Natural killer cell (primary cell): ENCODE data around the gene SEMA4G. TPM values are rescaled to one million over a fixed set of nuclear protein-coding genes. Genes with fewer than 3 reads are reported as not detected.
"Not testable (repeated sequence)": the region's sequence is repeated elsewhere in the genome, so short reads cannot be mapped to it uniquely, and the experiment has no call there.

Source experiments
- ATAC-seq, 3 donors: fragments of 150-1000 bp in 2 of 3; fragments of 200-7000 bp in 1 of 3; cut with Tn5 transposase; 1 replicate in 1 of 3; 2 replicates in 2 of 3; pipeline ENCODE4 v1.10.0; 2021; ENCODE audit warnings: mild to moderate bottlenecking in 2 of 3, moderate library complexity in 2 of 3
- DNase-seq, 2 donors: peaks; one replicate each; pipeline versions ENCODE4 v3.0.0 to v3.0.0-alpha.2; 2013 to 2021; ENCODE audit warnings: mixed read lengths in 1 of 2
- H3K27ac ChIP-seq: one replicate; pipeline ENCODE4 v1.5.1; 2013; ENCODE audit warnings: mild to moderate bottlenecking, low read length
- H3K27me3 ChIP-seq: one replicate; pipeline ENCODE4 v1.6.1; 2013; ENCODE audit warnings: low read length; ENCODE audit not compliant: control insufficient read depth, insufficient read depth
- H3K36me3 ChIP-seq: one replicate; pipeline ENCODE4 v1.6.1; 2013; ENCODE audit warnings: low read length; ENCODE audit not compliant: control insufficient read depth, insufficient read depth
- H3K4me1 ChIP-seq: one replicate; pipeline ENCODE4 v1.6.1; 2013; ENCODE audit warnings: low read length; ENCODE audit not compliant: control insufficient read depth, insufficient read depth
- H3K4me3 ChIP-seq: one replicate; pipeline ENCODE4 v1.5.1; 2013; ENCODE audit warnings: low read length
- H3K9me3 ChIP-seq: one replicate; pipeline ENCODE4 v1.6.1; 2013; ENCODE audit warnings: low read length; ENCODE audit not compliant: control insufficient read depth, insufficient read depth
- H3K27ac Mint-ChIP-seq, 2 donors: one replicate each; pipeline ENCODE4 v1.8.0; 2022; ENCODE audit warnings: mild to moderate bottlenecking in 2 of 2, mixed read lengths in 2 of 2, moderate library complexity in 1 of 2
- H3K27me3 Mint-ChIP-seq, 2 donors: one replicate each; pipeline ENCODE4 v1.8.0; 2022; ENCODE audit warnings: low read depth in 2 of 2, mixed read lengths in 2 of 2
- H3K36me3 Mint-ChIP-seq: one replicate; pipeline ENCODE4 v1.8.0; 2022; ENCODE audit warnings: mixed read lengths
- H3K4me1 Mint-ChIP-seq, 2 donors: one replicate each; pipeline ENCODE4 v1.8.0; 2022; ENCODE audit warnings: mixed read lengths in 2 of 2
- H3K4me3 Mint-ChIP-seq: one replicate; pipeline ENCODE4 v1.8.0; 2022; ENCODE audit warnings: mild to moderate bottlenecking, moderate library complexity, mixed read lengths
- H3K9me3 Mint-ChIP-seq, 2 donors: one replicate each; pipeline ENCODE4 v1.8.0; 2022; ENCODE audit warnings: mixed read lengths in 2 of 2
- CTCF ChIP-seq: fragments of 200-600 bp; IDR thresholded peaks from one replicate; pipeline ENCODE4 v1.8.0; 2022; ENCODE audit warnings: antibody characterized with exemption
- WGBS: methylation state at CpG from one replicate; pipeline ENCODE4 v1.1.7; 2013; ENCODE audit warnings: missing lambda C conversion rate; ENCODE audit not compliant: insufficient coverage; 5-methylcytosine and 5-hydroxymethylcytosine counted together
- intact Hi-C: fragments of 100-400 bp; cut with micrococcal nuclease; formaldehyde crosslinking; loops from one replicate; pipeline ENCODE4 v1.14.2; 2022
- total RNA-seq, 4 donors: library from RNA; stranded (reverse); fragments of 120-200 nt in 1 of 4; gene quantifications; one replicate each; pipeline versions ENCODE4 v1.2.3 to v1.2.4, GENCODE V29; 2013 to 2022

The SEMA4G gene
- total RNA-seq, 3 donors from 2014 or later (not counting 1 experiment from before 2014, with no cell fraction given) = 0.53 to 1.7 TPM; not detected in 1

GRCh38 chr10:100970914-100971811, 1.9 kb downstream of the SEMA4G start:
- Histone ChIP-seq H3K27ac (no peak overlapping the region), H3K4me1 (peaks cover 14% of the 10 kb centered on the region), H3K36me3 (no peaks in the 10 kb centered on the region), H3K4me3 (no peak overlapping the region), H3K27me3 (no peaks in the 10 kb centered on the region), H3K9me3 (no peaks in the 10 kb centered on the region)
- Mint-ChIP-seq H3K27ac (no peak overlapping the region), H3K9me3 (no peaks in the 10 kb centered on the region), H3K4me1 (peaks cover 9 to 27% of the 10 kb centered on the region in 2 donors), H3K36me3 (no peaks in the 10 kb centered on the region), H3K4me3 (peak overlapping the region; percentile 65), H3K27me3 (no peaks in the 10 kb centered on the region)
- intact Hi-C loops = no loop called here
- TF ChIP-seq CTCF = no peak
- no peak for ATAC-seq
- no peak for DNase-seq
- 80% methylated on average over 4 of the region's 4 CpGs for WGBS

- Histone ChIP-seq H3K9me3 (no peaks in the 10 kb centered on the region), H3K4me3 (no peak overlapping the region), H3K4me1 (peaks cover 14% of the 10 kb centered on the region), H3K27ac (no peak overlapping the region), H3K36me3 (no peaks in the 10 kb centered on the region), H3K27me3 (no peaks in the 10 kb centered on the region)
- no peak overlapping the region for H3K4me3 Mint-ChIP-seq
- WGBS = 89% methylated on average over 13 of the region's 13 CpGs
- intact Hi-C loops = no loop called here
- H3K36me3 Mint-ChIP-seq = no peaks in the 10 kb centered on the region
- peaks cover 9 to 27% of the 10 kb centered on the region in 2 donors for H3K4me1 Mint-ChIP-seq
- no peaks in the 10 kb centered on the region for H3K27me3 Mint-ChIP-seq
- H3K27ac Mint-ChIP-seq = no peak overlapping the region
- no peak for ATAC-seq
- no peak for DNase-seq
- no peaks in the 10 kb centered on the region for H3K9me3 Mint-ChIP-seq
- TF ChIP-seq CTCF = no peak
Observed at GRCh38 chr10:100972115-100972903, 3.0 kb downstream of the SEMA4G start.

GRCh38 chr10:100972904-100973535, 3.7 kb downstream of the SEMA4G start:
- Histone ChIP-seq H3K27me3 (no peaks in the 10 kb centered on the region), H3K4me3 (no peak overlapping the region), H3K9me3 (no peaks in the 10 kb centered on the region), H3K4me1 (peaks cover 14% of the 10 kb centered on the region), H3K27ac (no peak overlapping the region), H3K36me3 (no peaks in the 10 kb centered on the region)
- DNase-seq = no peak
- no peak overlapping the region for H3K27ac Mint-ChIP-seq
- no peak overlapping the region for H3K4me3 Mint-ChIP-seq
- H3K9me3 Mint-ChIP-seq = no peaks in the 10 kb centered on the region
- WGBS = 92% methylated on average over 6 of the region's 6 CpGs
- H3K4me1 Mint-ChIP-seq = peaks cover 9 to 27% of the 10 kb centered on the region in 2 donors
- no peaks in the 10 kb centered on the region for H3K27me3 Mint-ChIP-seq
- no peak for TF ChIP-seq CTCF
- intact Hi-C loops = no loop called here
- no peaks in the 10 kb centered on the region for H3K36me3 Mint-ChIP-seq
- no peak for ATAC-seq

GRCh38 chr10:100975397-100975796, 6.1 kb downstream of the SEMA4G start:
- WGBS = 88% methylated on average over 8 of the region's 8 CpGs
- DNase-seq, H3K9me3 ChIP-seq, intact Hi-C loops, H3K27ac Mint-ChIP-seq, ATAC-seq, H3K27me3 ChIP-seq, H3K27ac ChIP-seq, H3K36me3 Mint-ChIP-seq, H3K4me1 Mint-ChIP-seq, H3K36me3 ChIP-seq, H3K4me3 ChIP-seq, H3K4me1 ChIP-seq, H3K27me3 Mint-ChIP-seq, H3K4me3 Mint-ChIP-seq, H3K9me3 Mint-ChIP-seq: not testable (repeated sequence)
